Right ventricle myocardium superior (tissue), 1 donor: ENCODE results near the gene NEAT1. TPM values are rescaled to one million over a fixed set of nuclear protein-coding genes. Genes with fewer than 3 reads are reported as not detected.
"Not testable (repeated sequence)": the region's sequence is repeated elsewhere in the genome, so short reads cannot be mapped to it uniquely, and the experiment has no call there.

Experiments used
- ATAC-seq: fragments of 200-7000 bp; cut with Tn5 transposase; one replicate; pipeline ENCODE4 v1.9.1; 2020; ENCODE audit warnings: mild to moderate bottlenecking; ENCODE audit not compliant: poor library complexity
- DNase-seq: peaks from one replicate; pipeline ENCODE4 v3.0.0-alpha.2; 2020
- intact Hi-C: fragments of 100-400 bp; cut with DNase I; formaldehyde crosslinking; loops from one replicate; pipeline ENCODE4 v1.11.2; 2022
- total RNA-seq: library from RNA; stranded (reverse); fragmentation: NEBNext Ultra II Directional; extraction: Animal tissue kit (Norgen Biotek cat#: 25700); gene quantifications from one replicate; pipeline ENCODE4 v1.2.1, GENCODE V29; 2021
- donor health status: DM: no; HTN: yes; CAD: no; lungs with severe emphysema.

NEAT1 gene
- total RNA-seq, 1 donor from 2014 or later, result 451 TPM

GRCh38 chr11:65438257-65439151 is 15.9 kb downstream of the NEAT1 start:
- no peak for ATAC-seq
- intact Hi-C loops, result no loop called here
- DNase-seq, result no peak

DNA sequence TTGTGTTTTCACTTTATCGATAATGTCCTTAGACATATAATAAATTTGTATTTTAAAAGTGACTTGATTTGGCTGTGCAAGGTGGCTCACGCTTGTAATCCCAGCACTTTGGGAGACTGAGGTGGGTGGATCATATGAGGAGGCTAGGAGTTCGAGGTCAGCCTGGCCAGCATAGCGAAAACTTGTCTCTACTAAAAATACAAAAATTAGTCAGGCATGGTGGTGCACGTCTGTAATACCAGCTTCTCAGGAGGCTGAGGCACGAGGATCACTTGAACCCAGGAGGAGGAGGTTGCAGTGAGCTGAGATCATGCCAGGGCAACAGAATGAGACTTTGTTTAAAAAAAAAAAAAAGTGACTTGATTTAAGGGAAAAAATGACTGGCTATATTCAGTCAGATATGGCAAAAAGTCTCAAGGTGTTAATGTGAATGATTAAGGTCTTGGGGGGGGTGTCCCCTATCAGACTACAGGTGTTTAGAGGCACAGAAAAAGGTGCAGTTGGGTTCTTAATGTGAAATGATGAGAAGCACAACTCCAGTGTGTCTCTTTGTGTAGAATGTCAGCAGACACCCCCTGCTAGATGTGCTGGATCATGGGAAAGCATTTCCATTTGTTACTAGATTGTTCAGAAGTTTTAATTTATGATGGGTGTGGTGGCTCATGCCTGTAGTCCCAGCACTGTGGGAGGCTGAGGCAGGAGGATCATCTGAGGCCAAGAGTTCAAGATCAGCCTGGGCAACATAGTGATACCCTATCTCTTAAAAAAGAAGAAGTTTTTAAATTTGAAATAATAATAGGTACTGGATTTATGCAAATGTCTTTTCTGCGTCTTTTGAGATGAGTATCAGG is 17.0 kb downstream of the NEAT1 start:
- no peak for ATAC-seq
- intact Hi-C loops, result no loop called here
- no peak for DNase-seq

DNA sequence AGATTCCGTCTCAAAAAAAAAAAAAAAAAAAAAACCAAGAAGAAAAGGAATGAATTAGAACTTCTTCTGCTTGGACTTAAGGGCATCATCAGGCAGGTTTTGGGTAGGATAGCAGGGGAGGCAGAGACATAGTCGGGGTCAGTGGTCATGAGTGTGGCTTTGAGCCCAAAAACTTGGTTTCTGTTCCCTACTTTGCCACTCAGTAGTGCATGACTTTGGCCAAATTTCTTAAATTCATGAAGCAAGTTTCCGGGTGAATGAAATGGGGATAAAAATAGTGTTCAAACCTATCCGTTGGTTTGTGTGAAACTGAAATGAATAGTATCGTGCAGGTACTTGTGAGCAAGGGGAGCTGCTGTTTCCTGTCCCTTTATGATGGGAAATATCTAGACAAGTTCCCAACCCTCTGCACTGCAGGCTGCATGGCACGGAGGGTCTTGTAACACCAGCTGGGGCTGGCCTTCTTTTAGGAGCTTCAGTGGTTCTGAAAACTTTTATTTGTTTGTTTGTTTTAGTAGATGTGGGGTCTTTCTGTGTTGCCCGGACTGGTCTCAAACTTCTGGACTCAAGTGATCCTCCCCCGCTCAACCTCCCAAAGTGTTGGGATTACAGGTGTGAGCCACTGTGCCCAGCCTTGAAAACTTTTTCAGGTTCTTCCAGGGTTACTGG is 18.4 kb downstream of the NEAT1 start:
- ATAC-seq, result no peak
- no peak for DNase-seq
- intact Hi-C loops, result no loop called here

GRCh38 chr11:65442842-65443331 is 20.3 kb downstream of the NEAT1 start:
- no peak for DNase-seq
- intact Hi-C loops, result no loop called here

DNA sequence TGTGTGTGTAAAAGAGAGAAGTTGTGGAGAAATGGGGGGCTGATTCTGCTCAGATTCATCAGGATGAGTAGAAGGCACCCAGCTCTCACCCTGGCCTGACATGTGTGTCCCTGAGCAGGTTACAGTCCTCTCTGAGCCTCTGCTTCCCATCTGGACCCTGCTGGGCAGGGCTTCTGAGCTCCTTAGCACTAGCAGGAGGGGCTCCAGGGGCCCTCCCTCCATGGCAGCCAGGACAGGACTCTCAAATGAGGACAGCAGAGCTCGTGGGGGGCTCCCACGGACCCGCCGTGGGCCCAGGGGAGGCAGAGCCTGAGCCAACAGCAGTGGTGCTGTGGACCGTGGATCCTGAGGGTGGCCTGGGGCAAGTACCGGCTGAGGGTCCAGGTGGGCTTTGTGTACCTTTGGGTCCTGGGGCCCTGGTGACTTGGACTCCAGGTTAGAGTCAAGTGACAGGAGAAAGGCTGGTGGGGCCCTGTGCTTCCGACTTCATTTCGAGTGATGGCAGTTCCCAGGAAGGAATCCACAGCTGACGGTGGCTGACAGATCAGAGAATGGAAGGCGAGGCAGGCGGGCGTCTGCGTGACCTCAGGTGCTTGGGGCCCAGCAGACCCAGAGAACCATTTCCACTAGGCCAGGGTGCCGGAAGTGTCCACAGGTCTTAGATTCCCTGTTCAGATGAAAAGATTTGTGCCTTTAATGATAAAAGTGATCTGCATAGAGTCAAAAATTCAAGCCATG is 21.9 kb downstream of the NEAT1 start:
- intact Hi-C loops, result no loop called here
- ATAC-seq, result no peak
- DNase-seq, result no peak

More at GRCh38 chr11:65442842-65443331, 20.3 kb downstream of the NEAT1 start:
- ATAC-seq, result no peak

DNA sequence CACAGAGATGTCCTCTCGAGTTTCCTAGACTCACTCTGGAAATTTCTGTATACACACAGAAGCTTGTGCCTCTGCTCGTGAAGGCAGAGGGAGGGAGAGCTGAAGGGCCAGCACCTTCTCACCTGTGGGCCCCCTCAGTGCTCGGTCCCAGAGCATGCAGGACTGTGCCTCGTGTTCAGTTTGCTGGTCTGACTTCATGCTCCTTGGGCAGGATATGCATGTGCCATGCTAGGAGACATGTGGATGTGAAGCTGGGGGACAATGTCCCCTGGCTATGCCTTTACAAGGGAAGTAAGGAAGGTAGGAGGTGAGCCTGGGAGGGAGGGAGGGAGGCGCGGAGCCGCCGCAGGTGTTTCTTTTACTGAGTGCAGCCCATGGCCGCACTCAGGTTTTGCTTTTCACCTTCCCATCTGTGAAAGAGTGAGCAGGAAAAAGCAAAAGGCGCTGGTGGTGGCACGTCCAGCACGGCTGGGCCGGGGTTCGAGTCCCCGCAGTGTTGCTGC is 22.6 kb downstream of the NEAT1 start:
- intact Hi-C loops, result no loop called here
- no peak for DNase-seq
- ATAC-seq, result peak; percentile 0

- ATAC-seq (peak; percentile 10), DNase-seq (no peak)
- intact Hi-C loops, result no loop called here
These were observed 23.2 kb downstream of the NEAT1 start for GRCh38 chr11:65445604-65446445.

DNA sequence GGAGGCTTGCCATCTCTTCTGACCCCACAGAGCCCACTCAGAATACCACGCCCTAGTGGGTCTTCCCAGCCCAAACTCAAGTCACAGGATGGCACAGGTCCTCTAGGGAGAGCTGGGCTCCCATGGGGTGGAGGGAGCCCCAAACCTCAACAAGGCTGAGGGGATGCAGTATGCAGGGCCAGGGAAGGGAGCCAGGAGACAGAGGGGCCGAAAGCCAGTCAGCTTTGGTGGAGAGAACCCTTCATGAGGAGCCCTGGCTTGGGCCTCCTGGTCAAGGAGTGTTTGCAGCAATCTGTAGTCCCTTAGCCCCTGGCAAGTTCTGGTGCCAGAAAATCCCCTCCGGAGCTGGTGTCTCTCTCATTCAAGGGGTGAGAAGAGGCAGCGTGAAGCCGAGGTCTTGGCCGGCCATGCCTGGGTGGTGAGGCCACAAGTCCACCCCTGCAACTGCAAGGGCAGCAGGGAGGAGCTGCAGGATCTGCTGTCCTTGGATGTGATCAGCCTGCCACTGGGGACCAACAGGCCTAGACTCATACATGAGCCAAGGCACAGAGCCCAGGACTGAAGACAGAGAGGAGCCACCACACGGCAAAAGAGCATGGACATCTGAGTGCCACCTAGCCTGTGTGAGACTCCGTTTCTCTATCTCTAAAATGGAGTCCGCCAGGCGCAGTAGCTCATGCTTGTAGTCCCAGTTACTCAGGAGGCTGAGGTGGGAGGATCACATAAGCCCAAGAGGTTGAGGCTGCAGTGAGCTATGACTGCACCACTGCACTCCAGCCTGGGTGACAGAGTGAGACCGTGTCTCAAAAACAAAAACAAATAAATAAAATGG is 24.1 kb downstream of the NEAT1 start:
- DNase-seq (peak; percentile 76), ATAC-seq (peak; percentile 13)
- intact Hi-C loops, result no loop called here

DNA sequence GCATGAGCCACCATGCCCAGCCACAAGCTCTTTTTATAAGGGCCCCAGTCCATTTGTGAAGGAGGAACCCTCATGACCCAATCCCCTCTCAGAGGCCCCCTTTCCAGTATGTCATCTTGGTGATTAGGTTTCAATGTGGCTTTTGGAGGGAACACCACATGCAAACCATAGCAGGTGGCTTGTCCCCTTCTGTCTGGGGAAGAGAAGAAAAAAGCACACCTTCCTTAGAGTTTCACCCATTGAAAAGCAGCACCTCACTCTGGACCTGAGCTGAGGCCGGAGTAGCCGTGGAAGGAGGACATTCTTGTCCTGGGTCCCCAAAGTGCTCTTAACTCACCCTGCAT is 25.4 kb downstream of the NEAT1 start:
- intact Hi-C loops, result no loop called here
- ATAC-seq (no peak), DNase-seq (no peak)

GRCh38 chr11:65448418-65449105 is 26.0 kb downstream of the NEAT1 start:
- DNase-seq (no peak), ATAC-seq (peak; percentile 14)
- intact Hi-C loops, result no loop called here

DNA sequence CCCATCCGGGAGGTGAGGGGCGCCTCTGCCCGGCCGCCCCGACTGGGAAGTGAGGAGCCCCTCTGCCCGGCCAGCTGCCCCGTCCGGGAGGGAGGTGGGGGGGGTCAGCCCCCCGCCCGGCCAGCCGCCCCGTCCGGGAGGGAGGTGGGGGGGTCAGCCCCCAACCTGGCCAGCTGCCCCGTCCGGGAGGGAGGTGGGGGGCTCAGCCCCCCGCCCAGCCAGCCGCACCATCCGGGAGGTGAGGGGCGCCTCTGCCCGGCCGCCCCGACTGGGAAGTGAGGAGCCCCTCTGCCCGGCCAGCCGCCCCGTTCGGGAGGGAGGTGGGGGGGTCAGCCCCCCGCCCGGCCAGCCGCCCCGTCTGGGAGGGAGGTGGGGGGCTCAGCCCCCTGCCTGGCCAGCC is 28.7 kb downstream of the NEAT1 start:
- ATAC-seq, DNase-seq, intact Hi-C loops: not testable (repeated sequence)

DNA sequence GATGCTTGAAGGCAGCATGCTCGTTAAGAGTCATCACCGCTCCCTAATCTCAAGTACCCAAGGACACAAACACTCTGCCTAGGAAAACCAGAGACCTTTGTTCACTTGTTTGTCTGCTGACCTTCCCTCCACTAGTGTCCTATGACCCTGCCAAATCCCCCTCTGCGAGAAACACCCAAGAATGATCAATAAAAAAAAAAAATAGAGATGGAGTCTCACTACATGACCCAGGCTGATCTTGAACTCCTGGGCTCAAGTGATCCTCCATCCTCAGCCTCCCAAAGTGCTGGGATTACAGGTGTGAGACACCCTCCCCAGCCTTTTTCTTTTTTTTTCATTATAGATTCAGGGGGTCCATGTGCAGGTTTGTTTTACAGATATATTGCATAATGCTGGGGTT is 29.7 kb downstream of the NEAT1 start:
- ATAC-seq, DNase-seq, intact Hi-C loops: not testable (repeated sequence)

- ATAC-seq, result no peak
- no peak for DNase-seq
These were observed 30.4 kb downstream of the NEAT1 start for GRCh38 chr11:65452806-65453490.

GRCh38 chr11:65454311-65454695 is 31.7 kb downstream of the NEAT1 start:
- DNase-seq (no peak), ATAC-seq (no peak)
- intact Hi-C loops, result no loop called here

More at GRCh38 chr11:65452806-65453490, 30.4 kb downstream of the NEAT1 start:
- intact Hi-C loops, result no loop called here

- DNase-seq, result peak; percentile 95
- intact Hi-C loops, result no loop called here
- peak; percentile 98 for ATAC-seq
These were observed 32.3 kb downstream of the NEAT1 start for GRCh38 chr11:65454696-65455456.
